ENCODE measurements around the gene SYCP1. TPM values are rescaled to one million over a fixed set of nuclear protein-coding genes. Genes with fewer than 3 reads are reported as not detected.

Gene SYCP1
- total and polyA plus RNA-seq, 2 of the 8 experiments (the other 6 are each of a cell fraction or from before 2014, with no cell fraction given), result 0.11 to 0.26 TPM

DNA sequence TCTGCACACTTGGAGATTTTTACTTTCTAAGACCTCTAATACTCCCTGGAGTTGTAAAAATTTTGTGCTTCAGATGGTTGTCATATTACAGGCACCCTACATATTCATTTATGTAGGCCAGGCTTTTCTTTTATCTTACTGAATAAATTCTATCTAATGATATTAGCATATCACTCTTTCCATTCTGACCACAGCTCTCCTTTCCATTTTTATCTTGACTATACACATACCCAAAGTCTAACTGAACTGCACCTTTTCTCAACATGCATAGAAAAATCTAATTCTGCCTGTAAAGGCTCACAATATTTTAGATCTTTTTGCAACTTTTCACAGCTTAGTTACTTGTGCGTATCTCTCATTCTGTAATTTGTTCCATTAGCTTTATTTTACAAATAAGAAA is 122.2 kb downstream of the SYCP1 start:
- no peak overlapping the region for H3K4me3 ChIP-seq (ENCODE audit: extremely low read depth in 1 of 4, insufficient read depth in 2 of 4, low read depth in 3 of 4, low read length in 4 of 4)
- POLR2A ChIA-PET (ENCODE audit: partially characterized antibody), result no interaction called here
- H3K4me2 ChIP-seq (ENCODE audit: insufficient read depth in 1 of 2, low read depth in 2 of 2, low read length in 2 of 2), result no peak overlapping the region
- H3K23ac ChIP-seq (ENCODE audit: insufficient read length), result no peak overlapping the region
- H2BK120ac ChIP-seq (replicated peaks; ENCODE audit: low read depth, low read length), result no peak overlapping the region
- H3K27ac ChIP-seq (ENCODE audit: low read depth, low read length), result no peak overlapping the region
- WGBS, 2 experiments (ENCODE audit: extremely low coverage in 1 of 2, insufficient coverage in 1 of 2, insufficient read length in 1 of 2, insufficient replicate concordance in 2 of 2, low coverage in 1 of 2, low lambda C conversion rate in 2 of 2, missing lambda C conversion rate in 1 of 2), result 92% methylated on average over 1 of the region's 1 CpG; no CpG with 5 or more reads in 1 of the 2 experiments
- no peak overlapping the region for H2AK5ac ChIP-seq (ENCODE audit: low read depth, low read length)
- H3K79me1 ChIP-seq (ENCODE audit: low read depth, low read length), result no peaks in the 10 kb centered on the region
- H3K9me3 ChIP-seq (ENCODE audit: insufficient read depth in 2 of 2, low read depth in 1 of 2, low read length in 1 of 2), result no peaks in the 10 kb centered on the region
- no peak overlapping the region for H2BK12ac ChIP-seq (ENCODE audit: low read depth, low read length)
- H3K56ac ChIP-seq (replicated peaks; ENCODE audit: insufficient read length, low read depth, low read length), result no peak overlapping the region
- FAIRE-seq, result no peak
- no peak overlapping the region for H2BK20ac ChIP-seq (ENCODE audit: low read length)
- no peak overlapping the region for H3K18ac ChIP-seq (ENCODE audit: extremely low read depth, low read length)
- no peaks in the 10 kb centered on the region for H3K79me2 ChIP-seq (ENCODE audit: control insufficient read depth in 1 of 2, insufficient read depth in 2 of 2, low read length in 2 of 2)
- no peaks in the 10 kb centered on the region for H3K36me3 ChIP-seq (ENCODE audit: control insufficient read depth in 2 of 4, insufficient read depth in 4 of 4, low read length in 3 of 4)
- no peak overlapping the region for H2AFZ ChIP-seq (ENCODE audit: low read length)
- no peak overlapping the region for H4K5ac ChIP-seq (ENCODE audit: insufficient read length, low read depth, low read length)
- H2BK5ac ChIP-seq (ENCODE audit: low read depth, low read length), result no peak overlapping the region
- H4K20me1 ChIP-seq (replicated peaks in 1 of 2; ENCODE audit: control insufficient read depth in 1 of 2, insufficient read depth in 2 of 2, low read length in 2 of 2), result no peaks in the 10 kb centered on the region
- no peak overlapping the region for H4K91ac ChIP-seq (replicated peaks; ENCODE audit: insufficient read length, low read length)
- DNase-seq (ENCODE audit: low read depth in 1 of 2, low spot score in 2 of 2), result no peak
- TF ChIP-seq KDM4A (IDR thresholded peaks at IDR 0.05; ENCODE audit: low read depth, low read length, severe bottlenecking) (no peak), RFX5 (IDR thresholded peaks at IDR 0.05; ENCODE audit: borderline replicate concordance, low read depth, low read length) (no peak), ASH2L (IDR thresholded peaks at IDR 0.05; ENCODE audit: low read length) (no peak), CHD1 (IDR thresholded peaks at IDR 0.05; ENCODE audit: low read depth, low read length) (no peak), YY1 (IDR thresholded peaks at IDR 0.05; ENCODE audit: low read depth, low read length) (no peak)
- TF ChIP-seq, protein P1, sequence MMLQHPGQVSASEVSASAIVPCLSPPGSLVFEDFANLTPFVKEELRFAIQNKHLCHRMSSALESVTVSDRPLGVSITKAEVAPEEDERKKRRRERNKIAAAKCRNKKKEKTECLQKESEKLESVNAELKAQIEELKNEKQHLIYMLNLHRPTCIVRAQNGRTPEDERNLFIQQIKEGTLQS (IDR thresholded peaks at IDR 0.05; ENCODE audit: insufficient read depth, low read depth, low read length), result no peak
- H3K14ac ChIP-seq (ENCODE audit: insufficient read length), result no peak overlapping the region
- H3K9ac ChIP-seq (replicated peaks in 1 of 4; ENCODE audit: extremely low read depth in 1 of 4, low read depth in 3 of 4, low read length in 3 of 4), result no peak overlapping the region
- no peaks in the 10 kb centered on the region for H3K23me2 ChIP-seq (ENCODE audit: low read depth, low read length)
- H3K4me1 ChIP-seq (replicated peaks in 1 of 4; ENCODE audit: control insufficient read depth in 3 of 4, insufficient read depth in 4 of 4, low read length in 3 of 4), result no peaks in the 10 kb centered on the region
- no peaks in the 10 kb centered on the region for H3K27me3 ChIP-seq (replicated peaks in 1 of 4; ENCODE audit: control insufficient read depth in 3 of 4, extremely low read depth in 1 of 4, insufficient read depth in 3 of 4, low read length in 3 of 4)
- no peak overlapping the region for H4K8ac ChIP-seq (ENCODE audit: extremely low read depth, insufficient read depth, low read length)
- CTCF ChIA-PET (ENCODE audit: partially characterized antibody), result interaction anchor here (0.5 to 3.4 kb wide), 7 partner anchors 64 to 411 kb away, joined by 3 to 34 read pairs (median 4); no protein-coding TSS in a partner anchor
- no peak overlapping the region for H2BK15ac ChIP-seq (ENCODE audit: low read length)
- no peak overlapping the region for H3K4ac ChIP-seq (replicated peaks; ENCODE audit: insufficient read length, low read depth, low read length)
